ENCODE results near the gene IFNA7.
A peak's percentile ranks its signal among the peaks of the same experiment; 100 is the strongest.
"Not testable (repeated sequence)": the region's sequence is repeated elsewhere in the genome, so short reads cannot be mapped to it uniquely, and the experiment has no call there.

IFNA7 gene

GRCh38 chr9:21174671-21175070 is 27.3 kb downstream of the IFNA7 start:
- DNase-seq, result no peak

- no peak for DNase-seq
Measured at GRCh38 chr9:21172156-21172555, 29.8 kb downstream of the IFNA7 start.

GRCh38 chr9:21171351-21171750 is 30.7 kb downstream of the IFNA7 start:
- DNase-seq, result no peak

GRCh38 chr9:21166560-21166959 is 35.4 kb downstream of the IFNA7 start, which contains the start of gene IFNA21:
IFNA21 (minus strand) TSS chr9:21166660; CDS start chr9:21166612, 48 bp downstream.
- DNase-seq, result not testable (repeated sequence)

- no peak for DNase-seq
Measured at GRCh38 chr9:21165516-21165915, 36.5 kb downstream of the IFNA7 start.

- peak; percentile 55 for DNase-seq
Measured at GRCh38 chr9:21160178-21160577, 41.8 kb downstream of the IFNA7 start.

GRCh38 chr9:21155501-21155900 is 46.5 kb downstream of the IFNA7 start:
- DNase-seq, result no peak

- peak; percentile 78 for DNase-seq
Measured at GRCh38 chr9:21154018-21154608, 47.9 kb downstream of the IFNA7 start.

GRCh38 chr9:21153336-21154017 is 48.5 kb downstream of the IFNA7 start:
- no peak for DNase-seq

Measured in OCI-M1 (cell line).